HepG2 (cell line): Measurements from ENCODE around the gene AKR7A2. TPM values are rescaled to one million over a fixed set of nuclear protein-coding genes. Genes with fewer than 3 reads are reported as not detected.

ENCODE experiments used
- CBX1 ChIP-seq: IDR thresholded peaks from one replicate; pipeline ENCODE4 v1.6.1; 2016; ENCODE audit warnings: antibody characterized with exemption, low read depth
- CCAR2 ChIP-seq: fragments of 200-400 bp; formaldehyde crosslinking; optimal IDR thresholded peaks from 2 replicates; pipeline ENCODE3; 2018; ENCODE audit warnings: low read depth, mild to moderate bottlenecking, low read length, moderate library complexity
- CENPT ChIP-seq: sonication (generic); formaldehyde crosslinking; IDR thresholded peaks from 2 replicates; pipeline ENCODE4 v1.8.0; 2022; ENCODE audit warnings: low read depth, mild to moderate bottlenecking, moderate library complexity, missing genetic modification reagents
- DZIP1 ChIP-seq: sonication (generic); formaldehyde crosslinking; IDR thresholded peaks from 2 replicates; pipeline ENCODE4 v1.5.0; 2020; ENCODE audit warnings: mild to moderate bottlenecking, missing genetic modification reagents
- HES4 ChIP-seq: sonication (generic); formaldehyde crosslinking; IDR thresholded peaks from 2 replicates; pipeline ENCODE4 v1.9.0; 2021; ENCODE audit warnings: mild to moderate bottlenecking, missing genetic modification reagents, borderline replicate concordance
- HNRNPH1 ChIP-seq: fragments of 200-400 bp; formaldehyde crosslinking; optimal IDR thresholded peaks from 2 replicates; pipeline ENCODE3; 2017; ENCODE audit warnings: mild to moderate bottlenecking, low read depth, low read length
- KAT2B ChIP-seq: fragments of 150-350 bp; IDR thresholded peaks from 2 replicates; pipeline ENCODE4 v1.6.1; 2014; ENCODE audit warnings: low read depth, low read length, borderline replicate concordance
- RAD51 ChIP-seq: fragments of 450-650 bp; IDR thresholded peaks from 2 replicates; pipeline ENCODE4 v1.6.1; 2016; ENCODE audit warnings: borderline replicate concordance
- RARA ChIP-seq: IDR thresholded peaks from 2 replicates; pipeline ENCODE4 v1.6.1; 2016; ENCODE audit warnings: missing genetic modification reagents, missing compliant biosample characterization
- RORA ChIP-seq: sonication (generic); formaldehyde crosslinking; IDR thresholded peaks from 2 replicates; pipeline ENCODE4 v1.5.0; 2020; ENCODE audit warnings: mild to moderate bottlenecking, missing genetic modification reagents, moderate library complexity
- SKIL ChIP-seq: sonication (generic); formaldehyde crosslinking; IDR thresholded peaks from 2 replicates; pipeline ENCODE4 v1.8.0; 2022; ENCODE audit warnings: missing genetic modification reagents, mild to moderate bottlenecking, moderate library complexity, borderline replicate concordance
- SOX13 ChIP-seq, 3 experiments: fragments of 450-650 bp in 1 of 3; sonication (generic) in 1 of 3; formaldehyde crosslinking in 1 of 3; IDR thresholded peaks in 2 of 3; conservative IDR thresholded peaks in 1 of 3; 2 replicates each; pipeline versions ENCODE4 v1.5.0 to v1.6.1; 2016 to 2020; ENCODE audit warnings: antibody characterized with exemption in 1 of 3, mild to moderate bottlenecking in 1 of 3, missing compliant biosample characterization in 1 of 3, missing genetic modification reagents in 1 of 3, moderate library complexity in 1 of 3
- TFDP1 ChIP-seq: IDR thresholded peaks from 2 replicates; pipeline ENCODE4 v1.6.1; 2016; ENCODE audit warnings: missing compliant biosample characterization, missing genetic modification reagents, borderline replicate concordance
- ZBTB3 ChIP-seq: sonication (generic); formaldehyde crosslinking; IDR thresholded peaks from 2 replicates; pipeline ENCODE4 v1.4.0; 2020; ENCODE audit warnings: low read depth, mild to moderate bottlenecking, moderate library complexity, missing genetic modification reagents, borderline replicate concordance
- ZFP36L1 ChIP-seq: sonication (generic); formaldehyde crosslinking; IDR thresholded peaks from 2 replicates; pipeline ENCODE4 v1.8.0; 2022; ENCODE audit warnings: mild to moderate bottlenecking, missing genetic modification reagents, moderate library complexity
- ZNF12 ChIP-seq: sonication (generic); formaldehyde crosslinking; IDR thresholded peaks from 2 replicates; pipeline ENCODE4 v1.5.0; 2020; ENCODE audit warnings: missing genetic modification reagents
- ZNF205 ChIP-seq: IDR thresholded peaks from 2 replicates; pipeline ENCODE4 v1.6.1; 2018; ENCODE audit warnings: missing biosample characterization, missing genetic modification reagents
- ZNF264 ChIP-seq: sonication (generic); formaldehyde crosslinking; IDR thresholded peaks from 2 replicates; pipeline ENCODE4 v1.4.0; 2020; ENCODE audit warnings: missing genetic modification reagents
- ZNF274 ChIP-seq: sonication (generic); formaldehyde crosslinking; IDR thresholded peaks from 2 replicates; pipeline ENCODE4 v1.5.1; 2020; ENCODE audit warnings: mild to moderate bottlenecking, missing genetic modification reagents
- ZNF350 ChIP-seq: sonication (generic); formaldehyde crosslinking; IDR thresholded peaks from 2 replicates; pipeline ENCODE4 v1.4.0; 2020; ENCODE audit warnings: mild to moderate bottlenecking, low read depth, missing genetic modification reagents, borderline replicate concordance
- ZNF496 ChIP-seq: sonication (generic); formaldehyde crosslinking; IDR thresholded peaks from 2 replicates; pipeline ENCODE4 v1.8.1; 2023; ENCODE audit warnings: mild to moderate bottlenecking, moderate library complexity, missing genetic modification reagents; ENCODE audit not compliant: insufficient replicate concordance
- ZNF839 ChIP-seq: sonication (generic); formaldehyde crosslinking; IDR thresholded peaks from 2 replicates; pipeline ENCODE4 v1.4.0; 2020; ENCODE audit warnings: missing genetic modification reagents, mild to moderate bottlenecking, borderline replicate concordance
- ZNF878 ChIP-seq: sonication (generic); formaldehyde crosslinking; IDR thresholded peaks from 2 replicates; pipeline ENCODE4 v1.8.1; 2023; ENCODE audit warnings: mild to moderate bottlenecking, missing genetic modification reagents, moderate library complexity
- polyA plus RNA-seq, 8 experiments: library from polyadenylated mRNA; depleted of rRNA in 3 of 8; stranded (reverse) in 7 of 8; unstranded in 1 of 8; fragments of >200 nt; fragmentation: Illumina TruSeq in 4 of 8; extraction: Trizol in 4 of 8; gene quantifications; 2 replicates each; pipeline versions ENCODE4 v1.2.1 to v1.2.3, GENCODE V29; 2011 to 2016; ENCODE audit warnings: low read depth in 4 of 8, missing spikeins in 1 of 8, mixed read lengths in 1 of 8; ENCODE audit not compliant: insufficient read depth in 1 of 8
- total RNA-seq, 5 experiments: library from RNA; depleted of rRNA; stranded (reverse); fragments of >200 nt; fragmentation: Illumina TruSeq; extraction: Trizol; gene quantifications; 2 replicates each; pipeline ENCODE4 v1.2.3, GENCODE V29; 2016; ENCODE audit warnings: low read depth in 1 of 5

The AKR7A2 gene
- total and polyA plus RNA-seq, 2 of the 13 experiments (the other 11 are each of a cell fraction or from before 2014, with no cell fraction given) = 45.2 to 75.6 TPM

- TF ChIP-seq SOX13 (IDR thresholded peaks at IDR 0.05) = no peak
- no peak for TF ChIP-seq SOX13 (CRISPR knock-in tag; conservative IDR thresholded peaks at IDR 0.05 in 1 of 2, IDR thresholded peaks at IDR 0.05 in 1 of 2)
- TF ChIP-seq ZNF496 = no peak
- TF ChIP-seq ZNF878 (CRISPR knock-in tag) = no peak
- no peak for TF ChIP-seq CCAR2
- peak; percentile 72; the same call in 1 of the 2 replicates for TF ChIP-seq TFDP1
- no peak for TF ChIP-seq SKIL (CRISPR knock-in tag)
- peak; percentile 82 for TF ChIP-seq ZNF205 (CRISPR knock-in tag)
- TF ChIP-seq CBX1 = peak; percentile 26
- no peak; the same call in 1 of the 2 replicates for TF ChIP-seq HES4 (CRISPR knock-in tag)
- TF ChIP-seq DZIP1 (CRISPR knock-in tag) = no peak
- no peak for TF ChIP-seq RORA (CRISPR knock-in tag)
- TF ChIP-seq ZNF839 (CRISPR knock-in tag) = peak; percentile 64; the same call in 1 of the 2 replicates
- peak; percentile 78; the same call in 1 of the 2 replicates for TF ChIP-seq ZNF350 (CRISPR knock-in tag)
- TF ChIP-seq ZNF12 = peak; percentile 71
- TF ChIP-seq ZNF274 (CRISPR knock-in tag) = no peak
- TF ChIP-seq RARA (CRISPR knock-in tag) = no peak
- 0 out of 2 replicates have a peak, but pooled peaks have one; percentile 11 for TF ChIP-seq ZNF264 (CRISPR knock-in tag)
- no peak for TF ChIP-seq HNRNPH1
- TF ChIP-seq ZBTB3 (CRISPR knock-in tag) = no peak
- no peak for TF ChIP-seq RAD51
- TF ChIP-seq CENPT (CRISPR knock-in tag) = no peak
- TF ChIP-seq KAT2B = no peak
- 0 out of 2 replicates have a peak, but pooled peaks have one; percentile 19 for TF ChIP-seq ZFP36L1 (CRISPR knock-in tag)
Measured at GRCh38 chr1:19338323-19338762, 26.4 kb upstream of the AKR7A2 start (continued).
